Liver (tissue), 9 donors: ENCODE data around the gene C12orf60. TPM values are rescaled to one million over a fixed set of nuclear protein-coding genes. Genes with fewer than 3 reads are reported as not detected.

Experiments
- DNase-seq: peaks from one replicate; pipeline ENCODE4 v3.0.0-alpha.2; 2017; ENCODE audit warnings: low spot score
- H3K27ac ChIP-seq, 2 donors: one replicate each; pipeline ENCODE4 v1.7.0; 2013; ENCODE audit warnings: inconsistent platforms in 2 of 2, low read length in 2 of 2, control low read depth in 1 of 2, low read depth in 1 of 2, mild to moderate bottlenecking in 1 of 2
- H3K27me3 ChIP-seq, 4 donors: one replicate each; pipeline versions ENCODE4 v1.6.1 to v1.7.0; 2013; ENCODE audit warnings: low read length in 3 of 4, inconsistent platforms in 1 of 4, mild to moderate bottlenecking in 1 of 4, moderate library complexity in 1 of 4; ENCODE audit not compliant: control insufficient read depth in 4 of 4, insufficient read depth in 4 of 4
- H3K36me3 ChIP-seq, 4 donors: one replicate each; pipeline versions ENCODE4 v1.6.1 to v1.7.0; 2013; ENCODE audit warnings: low read length in 3 of 4, mild to moderate bottlenecking in 3 of 4, low read depth in 1 of 4, moderate library complexity in 1 of 4; ENCODE audit not compliant: control insufficient read depth in 4 of 4, insufficient read depth in 3 of 4
- H3K4me1 ChIP-seq, 4 donors: one replicate each; pipeline versions ENCODE4 v1.6.1 to v1.7.0; 2013; ENCODE audit warnings: low read length in 3 of 4, mild to moderate bottlenecking in 3 of 4, moderate library complexity in 1 of 4; ENCODE audit not compliant: control insufficient read depth in 4 of 4, insufficient read depth in 4 of 4
- H3K4me3 ChIP-seq, 3 donors: one replicate each; pipeline versions ENCODE4 v1.6.1 to v1.7.0; 2013; ENCODE audit warnings: low read length in 3 of 3, control low read depth in 1 of 3, low read depth in 1 of 3, mild to moderate bottlenecking in 1 of 3
- H3K9ac ChIP-seq, 2 donors: one replicate each; pipeline ENCODE4 v1.7.0; 2013; ENCODE audit warnings: low read length in 2 of 2, mild to moderate bottlenecking in 2 of 2, moderate library complexity in 2 of 2, control low read depth in 1 of 2, low read depth in 1 of 2
- H3K9me3 ChIP-seq, 4 donors: one replicate each; pipeline versions ENCODE4 v1.6.1 to v1.7.0; 2013; ENCODE audit warnings: low read length in 3 of 4; ENCODE audit not compliant: control insufficient read depth in 4 of 4
- EGR1 ChIP-seq, 2 donors: IDR thresholded peaks; 2 replicates each; pipeline ENCODE4 v1.6.1; 2016 to 2018; ENCODE audit warnings: antibody characterized with exemption in 2 of 2, low read depth in 2 of 2
- FOXA1 ChIP-seq: IDR thresholded peaks from 2 replicates; pipeline ENCODE4 v1.6.1; 2016; ENCODE audit warnings: antibody characterized with exemption
- FOXA2 ChIP-seq: IDR thresholded peaks from 2 replicates; pipeline ENCODE4 v1.6.1; 2016; ENCODE audit warnings: antibody characterized with exemption
- GABPA ChIP-seq, 2 donors: IDR thresholded peaks in 1 of 2; conservative IDR thresholded peaks in 1 of 2; 2 replicates each; pipeline ENCODE4 v1.6.1; 2016; ENCODE audit warnings: antibody characterized with exemption in 2 of 2, mild to moderate bottlenecking in 1 of 2, moderate library complexity in 1 of 2
- HNF4A ChIP-seq, 2 donors: conservative IDR thresholded peaks; 2 replicates each; pipeline ENCODE4 v1.6.1; 2016; ENCODE audit warnings: antibody characterized with exemption in 2 of 2, mild to moderate bottlenecking in 2 of 2
- JUND ChIP-seq, 2 donors: IDR thresholded peaks; 2 replicates each; pipeline ENCODE4 v1.6.1; 2016; ENCODE audit warnings: antibody characterized with exemption in 2 of 2
- NR2F2 ChIP-seq: IDR thresholded peaks from 2 replicates; pipeline ENCODE4 v1.6.1; 2016; ENCODE audit warnings: antibody characterized with exemption
- RAD21 ChIP-seq, 2 donors: IDR thresholded peaks; 2 replicates each; pipeline ENCODE4 v1.6.1; 2016; ENCODE audit warnings: antibody characterized with exemption in 2 of 2, mild to moderate bottlenecking in 2 of 2
- RXRA ChIP-seq, 2 donors: IDR thresholded peaks; 2 replicates each; pipeline ENCODE4 v1.6.1; 2017 to 2018; ENCODE audit warnings: antibody characterized with exemption in 2 of 2, mild to moderate bottlenecking in 1 of 2
- SP1 ChIP-seq: IDR thresholded peaks from 2 replicates; pipeline ENCODE4 v1.6.1; 2018; ENCODE audit warnings: antibody characterized with exemption, mild to moderate bottlenecking
- TAF1 ChIP-seq: conservative IDR thresholded peaks from 2 replicates; pipeline ENCODE4 v1.6.1; 2016; ENCODE audit warnings: antibody characterized with exemption, mild to moderate bottlenecking
- YY1 ChIP-seq: IDR thresholded peaks from 2 replicates; pipeline ENCODE4 v1.6.1; 2016; ENCODE audit warnings: antibody characterized with exemption, mild to moderate bottlenecking
- WGBS: extraction: QIAGEN DNeasy Blood & Tissue Kit; methylation state at CpG from one replicate; pipeline ENCODE4 v1.1.7; 2013; 5-methylcytosine and 5-hydroxymethylcytosine counted together
- polyA plus RNA-seq, 2 donors: library from polyadenylated mRNA; stranded (reverse) in 1 of 2; unstranded in 1 of 2; fragments of 200-250 nt in 1 of 2; fragments of >200 nt in 1 of 2; fragmentation: Nextera tagmentation in 1 of 2; extraction: Ambion mirVana in 1 of 2; gene quantifications; one replicate each; pipeline versions ENCODE4 v1.2.1 to v1.2.3, GENCODE V29; 2013 to 2015
- total RNA-seq, 2 donors: library from RNA; depleted of rRNA; stranded (reverse); fragments of >200 nt; gene quantifications; one replicate each; pipeline ENCODE4 v1.2.3, GENCODE V29; 2014
- TF ChIP-seq, protein P1 (sequence below): fragments of 150-350 bp; IDR thresholded peaks from 2 replicates; pipeline ENCODE4 v1.5.1; 2017; ENCODE audit warnings: improper control_type of control experiment, low read depth, low read length; ENCODE audit not compliant: missing input control
- TF ChIP-seq, protein P2 (sequence below): IDR thresholded peaks from 2 replicates; pipeline ENCODE4 v1.6.1; 2016; ENCODE audit warnings: antibody characterized with exemption
- TF ChIP-seq, protein P3 (sequence below): IDR thresholded peaks from 2 replicates; pipeline ENCODE4 v1.6.1; 2016; ENCODE audit warnings: antibody characterized with exemption
- TF ChIP-seq, protein P4 (sequence below): IDR thresholded peaks from 2 replicates; pipeline ENCODE4 v1.6.1; 2016; ENCODE audit warnings: antibody characterized with exemption, mild to moderate bottlenecking
- donor health status: healthy.
- donor health status: healthy.
- donor health status: healthy.
- donor health status: healthy.
- donor health status: healthy.

C12orf60 gene
- total and polyA plus RNA-seq, 4 donors, result 0.50 to 1.9 (median 1.0) TPM

DNA sequence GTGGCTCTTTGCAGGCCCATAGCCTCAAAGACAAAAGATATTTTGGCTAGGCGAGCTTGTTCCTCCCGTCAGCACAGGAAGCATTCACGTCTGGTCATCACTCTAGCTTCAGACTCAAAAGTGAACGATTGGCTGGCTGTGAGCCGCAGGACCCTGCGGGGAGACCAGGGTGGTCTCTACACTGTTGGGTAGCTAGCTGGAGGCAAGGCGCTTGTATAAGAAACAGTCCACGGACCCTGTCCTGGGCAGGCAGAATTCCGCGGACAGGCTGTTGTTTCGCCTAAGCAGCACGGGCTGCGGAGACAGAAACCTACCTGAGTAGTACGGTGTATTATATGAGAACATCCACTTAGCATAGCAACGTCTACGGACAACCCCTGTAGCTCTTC lies 29.8 kb upstream of the C12orf60 start:
- TF ChIP-seq YY1, result no peak
- TF ChIP-seq JUND (IDR thresholded peaks at IDR 0.05), result no peak
- TF ChIP-seq, protein P1, sequence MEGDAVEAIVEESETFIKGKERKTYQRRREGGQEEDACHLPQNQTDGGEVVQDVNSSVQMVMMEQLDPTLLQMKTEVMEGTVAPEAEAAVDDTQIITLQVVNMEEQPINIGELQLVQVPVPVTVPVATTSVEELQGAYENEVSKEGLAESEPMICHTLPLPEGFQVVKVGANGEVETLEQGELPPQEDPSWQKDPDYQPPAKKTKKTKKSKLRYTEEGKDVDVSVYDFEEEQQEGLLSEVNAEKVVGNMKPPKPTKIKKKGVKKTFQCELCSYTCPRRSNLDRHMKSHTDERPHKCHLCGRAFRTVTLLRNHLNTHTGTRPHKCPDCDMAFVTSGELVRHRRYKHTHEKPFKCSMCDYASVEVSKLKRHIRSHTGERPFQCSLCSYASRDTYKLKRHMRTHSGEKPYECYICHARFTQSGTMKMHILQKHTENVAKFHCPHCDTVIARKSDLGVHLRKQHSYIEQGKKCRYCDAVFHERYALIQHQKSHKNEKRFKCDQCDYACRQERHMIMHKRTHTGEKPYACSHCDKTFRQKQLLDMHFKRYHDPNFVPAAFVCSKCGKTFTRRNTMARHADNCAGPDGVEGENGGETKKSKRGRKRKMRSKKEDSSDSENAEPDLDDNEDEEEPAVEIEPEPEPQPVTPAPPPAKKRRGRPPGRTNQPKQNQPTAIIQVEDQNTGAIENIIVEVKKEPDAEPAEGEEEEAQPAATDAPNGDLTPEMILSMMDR, result no peak
- TF ChIP-seq, protein P2, sequence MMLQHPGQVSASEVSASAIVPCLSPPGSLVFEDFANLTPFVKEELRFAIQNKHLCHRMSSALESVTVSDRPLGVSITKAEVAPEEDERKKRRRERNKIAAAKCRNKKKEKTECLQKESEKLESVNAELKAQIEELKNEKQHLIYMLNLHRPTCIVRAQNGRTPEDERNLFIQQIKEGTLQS, result no peak
- TF ChIP-seq HNF4A (conservative IDR thresholded peaks at IDR 0.05), result no peak
- Histone ChIP-seq H3K9me3 (no peaks in the 10 kb centered on the region), H3K36me3 (no peaks in the 10 kb centered on the region), H3K4me1 (peaks cover 0 to 28% (median 10%) of the 10 kb centered on the region in 4 donors), H3K4me3 (peak overlapping the region; percentile 63 to 79 (median 72)), H3K27me3 (no peaks in the 10 kb centered on the region), H3K27ac (peak overlapping the region; percentile 80 to 93), H3K9ac (peak overlapping the region; percentile 22 to 69)
- 18% methylated on average over 16 of the region's 16 CpGs for WGBS
- DNase-seq, result peak; percentile 68

DNA sequence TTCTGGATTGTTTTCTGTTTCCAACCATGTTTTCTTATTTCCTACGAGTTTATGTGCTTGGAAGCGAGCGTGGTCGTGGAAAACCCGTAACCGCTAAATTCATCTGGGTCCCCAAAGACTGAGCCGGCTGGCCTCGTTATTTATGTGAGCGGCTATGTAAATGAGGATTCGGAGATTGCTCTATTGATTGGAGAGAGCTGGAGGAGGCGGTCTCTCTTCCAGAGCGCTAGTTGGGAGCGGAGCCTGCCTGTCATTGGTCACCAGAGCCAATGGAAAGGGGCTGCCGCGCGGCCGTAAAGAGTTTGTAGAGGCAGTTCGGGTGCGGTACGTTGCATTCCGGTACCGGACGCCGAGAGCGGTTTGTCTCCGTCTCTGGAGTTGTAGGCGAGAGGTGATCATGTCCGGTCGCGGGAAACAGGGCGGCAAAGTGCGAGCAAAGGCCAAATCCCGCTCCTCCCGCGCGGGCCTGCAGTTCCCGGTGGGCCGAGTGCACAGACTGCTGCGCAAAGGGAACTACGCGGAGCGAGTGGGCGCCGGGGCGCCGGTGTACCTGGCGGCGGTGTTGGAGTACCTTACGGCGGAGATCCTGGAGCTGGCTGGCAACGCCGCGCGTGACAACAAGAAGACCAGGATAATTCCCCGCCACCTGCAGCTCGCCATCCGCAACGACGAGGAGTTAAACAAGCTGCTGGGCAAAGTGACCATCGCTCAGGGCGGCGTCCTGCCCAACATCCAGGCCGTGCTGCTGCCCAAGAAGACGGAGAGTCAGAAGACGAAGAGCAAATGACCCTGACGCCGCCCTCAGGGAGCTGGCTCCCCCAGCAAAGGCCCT lies 29.2 kb upstream of the C12orf60 start:
- H3K36me3 ChIP-seq, result no peaks in the 10 kb centered on the region
- H3K27me3 ChIP-seq, result no peaks in the 10 kb centered on the region
- peaks cover 0 to 23% (median 6%) of the 10 kb centered on the region in 4 donors for H3K4me1 ChIP-seq
- peak; percentile 94 for DNase-seq
- TF ChIP-seq EGR1 (IDR thresholded peaks at IDR 0.05; ENCODE audit: low read depth in 2 of 2), result no peak
- peak; percentile 97 for TF ChIP-seq TAF1
- TF ChIP-seq HNF4A (conservative IDR thresholded peaks at IDR 0.05), result no peak
- no peak for TF ChIP-seq RAD21 (IDR thresholded peaks at IDR 0.05)
- peak; percentile 65 for TF ChIP-seq YY1
- TF ChIP-seq NR2F2, result no peak
- TF ChIP-seq, protein P3, sequence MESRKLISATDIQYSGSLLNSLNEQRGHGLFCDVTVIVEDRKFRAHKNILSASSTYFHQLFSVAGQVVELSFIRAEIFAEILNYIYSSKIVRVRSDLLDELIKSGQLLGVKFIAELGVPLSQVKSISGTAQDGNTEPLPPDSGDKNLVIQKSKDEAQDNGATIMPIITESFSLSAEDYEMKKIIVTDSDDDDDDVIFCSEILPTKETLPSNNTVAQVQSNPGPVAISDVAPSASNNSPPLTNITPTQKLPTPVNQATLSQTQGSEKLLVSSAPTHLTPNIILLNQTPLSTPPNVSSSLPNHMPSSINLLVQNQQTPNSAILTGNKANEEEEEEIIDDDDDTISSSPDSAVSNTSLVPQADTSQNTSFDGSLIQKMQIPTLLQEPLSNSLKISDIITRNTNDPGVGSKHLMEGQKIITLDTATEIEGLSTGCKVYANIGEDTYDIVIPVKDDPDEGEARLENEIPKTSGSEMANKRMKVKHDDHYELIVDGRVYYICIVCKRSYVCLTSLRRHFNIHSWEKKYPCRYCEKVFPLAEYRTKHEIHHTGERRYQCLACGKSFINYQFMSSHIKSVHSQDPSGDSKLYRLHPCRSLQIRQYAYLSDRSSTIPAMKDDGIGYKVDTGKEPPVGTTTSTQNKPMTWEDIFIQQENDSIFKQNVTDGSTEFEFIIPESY, result peak; percentile 45
- TF ChIP-seq SP1, result peak; percentile 97
- peak in 1 of 2 donors; percentile 25 for TF ChIP-seq GABPA (IDR thresholded peaks at IDR 0.05 in 1 of 2, conservative IDR thresholded peaks at IDR 0.05 in 1 of 2)
- TF ChIP-seq FOXA1, result no peak
- TF ChIP-seq RXRA (IDR thresholded peaks at IDR 0.05), result peak in 1 of 2 donors; percentile 17
- no peak for TF ChIP-seq FOXA2
- TF ChIP-seq, protein P4, sequence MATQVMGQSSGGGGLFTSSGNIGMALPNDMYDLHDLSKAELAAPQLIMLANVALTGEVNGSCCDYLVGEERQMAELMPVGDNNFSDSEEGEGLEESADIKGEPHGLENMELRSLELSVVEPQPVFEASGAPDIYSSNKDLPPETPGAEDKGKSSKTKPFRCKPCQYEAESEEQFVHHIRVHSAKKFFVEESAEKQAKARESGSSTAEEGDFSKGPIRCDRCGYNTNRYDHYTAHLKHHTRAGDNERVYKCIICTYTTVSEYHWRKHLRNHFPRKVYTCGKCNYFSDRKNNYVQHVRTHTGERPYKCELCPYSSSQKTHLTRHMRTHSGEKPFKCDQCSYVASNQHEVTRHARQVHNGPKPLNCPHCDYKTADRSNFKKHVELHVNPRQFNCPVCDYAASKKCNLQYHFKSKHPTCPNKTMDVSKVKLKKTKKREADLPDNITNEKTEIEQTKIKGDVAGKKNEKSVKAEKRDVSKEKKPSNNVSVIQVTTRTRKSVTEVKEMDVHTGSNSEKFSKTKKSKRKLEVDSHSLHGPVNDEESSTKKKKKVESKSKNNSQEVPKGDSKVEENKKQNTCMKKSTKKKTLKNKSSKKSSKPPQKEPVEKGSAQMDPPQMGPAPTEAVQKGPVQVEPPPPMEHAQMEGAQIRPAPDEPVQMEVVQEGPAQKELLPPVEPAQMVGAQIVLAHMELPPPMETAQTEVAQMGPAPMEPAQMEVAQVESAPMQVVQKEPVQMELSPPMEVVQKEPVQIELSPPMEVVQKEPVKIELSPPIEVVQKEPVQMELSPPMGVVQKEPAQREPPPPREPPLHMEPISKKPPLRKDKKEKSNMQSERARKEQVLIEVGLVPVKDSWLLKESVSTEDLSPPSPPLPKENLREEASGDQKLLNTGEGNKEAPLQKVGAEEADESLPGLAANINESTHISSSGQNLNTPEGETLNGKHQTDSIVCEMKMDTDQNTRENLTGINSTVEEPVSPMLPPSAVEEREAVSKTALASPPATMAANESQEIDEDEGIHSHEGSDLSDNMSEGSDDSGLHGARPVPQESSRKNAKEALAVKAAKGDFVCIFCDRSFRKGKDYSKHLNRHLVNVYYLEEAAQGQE, result peak; percentile 89
- TF ChIP-seq, protein P2, result no peak
- peak overlapping the region; percentile 72 to 79 (median 74) for H3K4me3 ChIP-seq
- H3K9me3 ChIP-seq, result no peaks in the 10 kb centered on the region
- H3K27ac ChIP-seq, result peak overlapping the region; percentile 80 to 93
- WGBS, result under 1% methylated on average over 67 of the region's 67 CpGs
- H3K9ac ChIP-seq, result peak overlapping the region; percentile 69 to 78
